ENCODE data around the gene RASGRP1.

DNA sequence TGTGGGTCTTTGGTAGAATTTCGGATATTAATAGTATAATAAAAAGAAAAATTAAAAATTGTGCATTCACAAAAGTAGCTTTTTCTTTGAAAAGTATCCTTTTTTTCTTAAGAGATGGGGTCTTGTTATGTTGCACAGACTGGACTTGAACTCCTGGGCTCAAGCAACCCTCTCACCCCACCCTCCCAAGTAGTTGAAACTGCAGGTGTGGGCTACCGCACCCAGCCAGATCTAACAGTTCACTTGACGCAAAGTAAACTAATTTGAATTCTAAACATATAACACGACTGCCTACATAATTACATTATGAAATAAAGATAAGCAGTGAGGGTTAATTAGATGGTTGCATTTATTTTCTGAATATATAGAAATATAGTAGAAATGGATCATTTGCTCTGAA lies 99.9 kb downstream of the RASGRP1 start:
- no peak for TF ChIP-seq POLR2A (IDR thresholded peaks at IDR 0.05)
- TF ChIP-seq, protein P1, sequence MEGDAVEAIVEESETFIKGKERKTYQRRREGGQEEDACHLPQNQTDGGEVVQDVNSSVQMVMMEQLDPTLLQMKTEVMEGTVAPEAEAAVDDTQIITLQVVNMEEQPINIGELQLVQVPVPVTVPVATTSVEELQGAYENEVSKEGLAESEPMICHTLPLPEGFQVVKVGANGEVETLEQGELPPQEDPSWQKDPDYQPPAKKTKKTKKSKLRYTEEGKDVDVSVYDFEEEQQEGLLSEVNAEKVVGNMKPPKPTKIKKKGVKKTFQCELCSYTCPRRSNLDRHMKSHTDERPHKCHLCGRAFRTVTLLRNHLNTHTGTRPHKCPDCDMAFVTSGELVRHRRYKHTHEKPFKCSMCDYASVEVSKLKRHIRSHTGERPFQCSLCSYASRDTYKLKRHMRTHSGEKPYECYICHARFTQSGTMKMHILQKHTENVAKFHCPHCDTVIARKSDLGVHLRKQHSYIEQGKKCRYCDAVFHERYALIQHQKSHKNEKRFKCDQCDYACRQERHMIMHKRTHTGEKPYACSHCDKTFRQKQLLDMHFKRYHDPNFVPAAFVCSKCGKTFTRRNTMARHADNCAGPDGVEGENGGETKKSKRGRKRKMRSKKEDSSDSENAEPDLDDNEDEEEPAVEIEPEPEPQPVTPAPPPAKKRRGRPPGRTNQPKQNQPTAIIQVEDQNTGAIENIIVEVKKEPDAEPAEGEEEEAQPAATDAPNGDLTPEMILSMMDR (IDR thresholded peaks at IDR 0.05) = no peak

All from testis (tissue), 2 donors.